GM21360 (cell line): ENCODE measurements around the gene GLIS2.
A peak's percentile ranks its signal among the peaks of the same experiment; 100 is the strongest.

Experiments
- ATAC-seq: cut with Tn5 transposase; IDR thresholded peaks from one replicate; pipeline ENCODE4 v1.9.1; 2021; ENCODE audit warnings: mild to moderate bottlenecking, moderate library complexity; ENCODE audit not compliant: unreplicated experiment

Gene GLIS2

DNA sequence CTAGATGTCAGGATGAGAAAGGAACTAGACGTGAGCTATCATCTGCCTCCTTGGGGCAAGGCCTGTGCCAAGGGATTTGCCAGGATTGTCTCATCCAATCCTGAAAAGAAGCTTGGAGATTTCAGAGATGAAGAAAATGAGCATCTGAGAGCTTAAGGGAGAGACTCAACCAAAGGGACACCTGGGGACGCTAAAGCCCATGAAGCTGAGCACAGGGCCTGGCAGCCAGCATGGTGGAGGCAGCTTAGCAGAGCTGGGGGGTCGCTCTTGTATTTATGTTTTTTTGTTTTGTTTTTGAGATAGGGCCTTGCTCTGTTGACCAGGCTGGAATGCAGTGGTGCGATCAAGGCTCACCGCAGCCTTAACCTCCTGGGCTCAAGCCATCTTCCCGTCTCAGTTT, 18.4 kb upstream of the GLIS2 start:
- no peak for ATAC-seq

- no peak for ATAC-seq
Observed at GRCh38 chr16:4298761-4299522, 16.9 kb upstream of the GLIS2 start.

DNA sequence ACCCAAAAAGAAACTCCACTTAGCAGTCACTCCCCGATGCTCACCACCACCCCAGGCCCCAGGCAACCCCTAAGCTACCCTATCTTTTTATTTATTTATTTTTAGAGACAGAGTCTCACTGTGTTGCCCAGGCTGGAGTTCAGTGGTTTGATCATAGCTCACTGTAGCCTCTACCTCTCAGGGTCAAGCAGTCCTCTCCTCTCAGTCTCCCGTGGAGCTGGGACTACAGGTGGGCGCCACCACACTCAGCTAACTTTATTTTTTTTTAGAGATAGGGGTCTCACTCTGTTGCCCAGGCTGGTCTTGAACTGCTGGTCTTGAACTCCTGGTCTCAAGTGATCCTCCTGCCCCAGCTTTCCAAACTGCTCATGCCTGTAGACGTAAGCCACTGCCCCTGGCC, 14.7 kb upstream of the GLIS2 start:
- ATAC-seq: no peak

DNA sequence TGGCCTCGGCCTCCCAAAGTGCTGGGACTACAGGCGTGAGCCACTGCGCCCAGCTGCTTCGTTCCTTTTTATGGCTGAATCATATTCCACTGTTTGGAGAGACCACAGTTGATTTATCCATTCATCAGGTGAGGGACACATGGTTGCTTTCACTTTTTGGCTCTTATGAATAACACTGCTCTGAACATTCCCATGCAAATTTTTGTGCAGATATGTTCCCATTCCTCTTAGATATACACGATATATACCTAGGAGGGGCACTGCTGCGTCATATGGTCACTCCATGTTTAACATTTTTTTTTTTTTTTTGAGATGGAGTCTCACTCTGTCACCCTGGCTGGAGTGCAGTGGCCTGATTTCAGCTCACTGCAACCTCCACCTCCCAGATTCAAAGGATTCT, 13.9 kb upstream of the GLIS2 start:
- ATAC-seq: no peak

DNA sequence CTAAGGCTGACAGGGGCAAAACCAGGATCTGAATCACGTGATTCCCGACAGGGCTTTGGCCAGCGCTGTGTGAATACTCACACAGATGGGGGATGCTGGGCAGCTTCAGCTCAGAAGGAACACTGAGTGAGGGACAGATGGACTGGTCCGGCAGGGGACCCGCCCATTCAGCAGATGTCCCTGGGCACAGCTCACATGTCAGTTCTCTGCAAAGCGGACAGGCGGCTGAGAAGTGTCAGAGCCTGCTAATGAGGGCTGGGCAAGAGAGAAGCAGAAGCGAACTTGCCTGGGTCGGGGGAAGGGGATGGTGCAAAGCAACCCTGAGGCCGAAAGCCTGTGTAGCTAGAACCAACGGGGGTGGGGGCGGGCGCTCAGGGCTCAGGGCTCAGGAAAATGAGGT, 11.9 kb upstream of the GLIS2 start:
- ATAC-seq: no peak

DNA sequence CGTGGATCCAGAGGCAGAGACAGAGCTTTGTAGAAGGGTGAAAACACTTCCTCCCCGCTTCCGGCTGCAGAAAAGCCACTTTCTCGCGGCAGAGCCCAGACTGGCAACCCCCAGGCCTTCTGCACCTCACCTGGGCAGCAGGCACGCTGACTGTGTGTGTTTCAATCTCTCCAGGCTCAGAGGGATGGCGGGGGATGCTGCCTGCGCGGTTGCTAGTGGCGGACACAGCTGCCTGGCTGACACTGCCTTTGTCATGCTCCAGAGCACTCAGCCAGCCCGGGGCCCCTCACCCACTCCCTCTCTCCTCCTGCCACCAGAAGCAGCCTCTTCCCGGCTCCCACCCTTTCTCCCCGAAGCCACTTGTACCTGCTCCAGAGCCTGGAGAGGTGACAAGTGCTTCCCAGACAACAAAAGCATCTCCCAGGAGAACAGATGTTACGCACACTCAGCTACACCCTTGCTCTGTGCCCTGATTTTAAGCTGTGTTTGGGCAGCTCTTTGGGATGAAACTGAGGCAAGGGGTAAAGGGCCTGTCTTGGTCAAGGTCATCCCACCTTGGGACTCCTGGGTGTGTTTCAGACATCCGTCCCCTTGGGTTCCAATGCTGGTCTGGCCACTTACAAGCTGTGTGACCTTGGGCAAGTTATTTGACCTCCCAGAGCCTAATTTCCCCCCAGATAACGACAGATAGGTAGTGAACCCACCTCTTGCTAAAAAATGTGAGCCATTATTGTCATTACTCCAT, 9.2 kb upstream of the GLIS2 start:
- no peak for ATAC-seq

DNA sequence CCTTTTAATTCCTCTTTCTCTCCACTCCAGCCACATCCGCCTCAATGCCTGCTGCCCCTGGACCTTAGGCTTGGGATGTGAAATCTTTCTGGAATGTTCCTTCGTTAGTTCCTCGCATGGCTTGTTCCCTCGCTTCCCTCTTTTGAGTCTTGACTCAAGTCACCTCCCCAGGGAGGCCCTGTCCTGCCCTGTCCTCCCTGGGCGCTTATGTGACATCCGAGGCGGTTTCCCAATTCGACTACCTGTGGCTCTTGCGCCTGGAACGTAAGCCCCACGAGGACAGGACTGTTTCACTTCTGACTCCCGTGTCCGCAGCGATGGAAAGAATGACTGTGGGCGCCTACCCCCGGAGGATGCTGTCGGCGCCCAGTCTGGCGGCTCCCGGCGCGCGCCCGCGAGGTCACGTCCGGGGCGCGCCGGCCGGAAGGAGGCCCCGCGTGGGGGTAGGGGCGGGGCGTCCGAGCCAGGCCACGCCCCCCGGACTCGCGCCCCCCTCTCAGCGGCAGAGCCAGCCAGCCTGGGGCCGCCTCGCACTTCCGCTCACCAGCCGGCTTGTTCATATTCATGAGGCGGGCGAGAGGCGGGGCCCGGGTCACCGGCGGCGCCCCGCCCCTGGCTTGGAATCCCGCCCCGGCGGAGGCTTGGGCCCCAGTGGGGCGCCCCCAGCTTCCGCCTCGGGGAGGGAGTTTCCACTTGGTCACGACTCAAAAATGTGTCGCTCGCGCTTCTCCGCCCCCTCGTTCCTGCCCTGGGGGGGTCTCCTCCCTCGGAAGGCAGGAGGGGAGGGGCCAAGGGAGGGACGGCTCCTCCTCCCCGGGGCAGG, 8.4 kb upstream of the GLIS2 start:
- peak; percentile 85 for ATAC-seq

- ATAC-seq: no peak
Observed at GRCh38 chr16:4309102-4309832, 6.6 kb upstream of the GLIS2 start.

- ATAC-seq: no peak
Observed at GRCh38 chr16:4309833-4310266, 6.0 kb upstream of the GLIS2 start.

- no peak for ATAC-seq
Observed at GRCh38 chr16:4313563-4314531, 2.0 kb upstream of the GLIS2 start.

DNA sequence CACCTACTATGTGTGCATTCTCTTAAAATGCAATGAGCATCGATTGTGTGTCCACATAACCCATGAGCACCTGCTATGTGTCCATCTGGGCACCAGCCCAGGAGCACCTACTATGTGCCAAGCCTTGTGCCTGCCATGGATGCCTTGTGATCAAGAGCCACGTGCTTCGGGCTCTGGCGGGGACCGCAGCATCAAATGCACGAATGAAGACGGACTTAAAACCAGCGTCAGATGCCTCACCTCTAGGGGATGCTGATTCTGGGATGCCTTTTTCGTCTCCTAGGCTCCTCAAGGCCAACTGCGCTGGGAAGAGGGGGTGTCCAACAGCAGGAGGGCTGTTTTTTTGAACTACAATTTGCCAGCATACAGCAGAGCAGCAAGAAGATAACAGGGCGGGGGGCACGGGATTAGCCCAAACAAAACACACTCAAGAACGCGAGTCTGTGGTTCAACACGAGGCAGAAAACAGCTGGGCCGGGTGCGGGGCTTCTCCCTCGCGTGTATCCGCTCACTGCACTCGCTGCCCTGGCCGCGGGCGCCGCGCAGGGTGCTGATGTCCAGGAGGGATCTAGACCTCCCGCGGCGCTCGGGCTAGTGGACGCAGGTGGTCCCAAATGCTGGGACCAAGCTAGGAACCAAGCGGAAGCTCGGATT, 1.2 kb upstream of the GLIS2 start:
- ATAC-seq: no peak

- ATAC-seq: no peak
Observed at GRCh38 chr16:4316108-4316863, 419 bp downstream of the GLIS2 start.

DNA sequence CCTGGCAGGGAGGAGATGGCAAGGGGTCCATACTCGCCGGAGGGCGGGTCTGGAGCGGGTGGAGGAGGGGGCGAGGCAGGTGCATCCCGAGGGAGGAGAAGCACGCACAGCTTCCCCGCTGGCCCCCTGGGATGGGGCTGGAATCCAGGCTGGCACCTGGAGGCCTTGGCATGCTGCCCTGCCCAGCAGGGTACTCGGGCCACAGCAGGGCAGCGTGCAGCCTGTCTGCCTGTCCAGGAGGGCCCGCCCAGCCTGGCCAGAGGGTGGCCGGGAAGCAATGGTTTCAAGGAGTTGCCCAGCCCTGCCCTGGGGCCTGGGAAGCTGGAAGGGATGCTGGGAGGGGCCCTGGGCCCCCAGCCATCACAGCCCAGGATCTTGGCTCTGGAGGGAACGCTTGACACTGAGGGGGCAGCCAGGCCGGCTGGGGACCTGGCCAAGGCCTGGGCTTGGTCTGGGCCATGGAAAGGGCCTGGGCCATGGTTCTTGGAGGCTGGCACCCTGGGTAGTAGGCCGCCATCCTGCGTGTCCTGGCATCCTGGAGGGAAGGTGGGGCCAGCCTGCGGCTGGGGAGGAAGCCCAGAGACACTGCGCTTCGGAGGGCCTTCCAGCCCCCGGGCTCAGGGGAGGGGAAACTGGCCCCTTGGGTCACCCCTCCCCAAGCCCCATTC, 1.1 kb downstream of the GLIS2 start:
- ATAC-seq: no peak

- no peak for ATAC-seq
Observed at GRCh38 chr16:4317532-4318450, 1.9 kb downstream of the GLIS2 start.

- no peak for ATAC-seq
Observed at GRCh38 chr16:4318451-4318910, 2.6 kb downstream of the GLIS2 start.

- ATAC-seq: no peak
Observed at GRCh38 chr16:4318967-4319366, 3.1 kb downstream of the GLIS2 start.
